Nephron (organoid): ENCODE results near the gene RTL10.

Source experiments
- H3K27ac Mint-ChIP-seq, 3 experiments: 2 replicates each; pipeline ENCODE4 v1.8.0; 2020; ENCODE audit warnings: mixed read lengths in 3 of 3, mild to moderate bottlenecking in 2 of 3, moderate library complexity in 1 of 3
- H3K27me3 Mint-ChIP-seq: 2 replicates; pipeline ENCODE4 v1.8.0; 2021; ENCODE audit warnings: low read depth, mild to moderate bottlenecking, moderate library complexity, mixed read lengths
- H3K36me3 Mint-ChIP-seq: 2 replicates; pipeline ENCODE4 v1.8.0; 2020; ENCODE audit warnings: low read depth, mixed read lengths
- H3K4me1 Mint-ChIP-seq: 2 replicates; pipeline ENCODE4 v1.8.0; 2020; ENCODE audit warnings: mixed read lengths
- H3K4me3 Mint-ChIP-seq, 3 experiments: 2 replicates each; pipeline ENCODE4 v1.8.0; 2020; ENCODE audit warnings: mild to moderate bottlenecking in 3 of 3, mixed read lengths in 3 of 3, moderate library complexity in 2 of 3
- H3K9me3 Mint-ChIP-seq: 2 replicates; pipeline ENCODE4 v1.8.0; 2020; ENCODE audit warnings: mixed read lengths
- TF ChIP-seq, protein P1 (sequence below), 3 experiments: fragments of 200-600 bp; sonication (generic); IDR thresholded peaks; one replicate each; pipeline ENCODE4 v1.5.0; 2021; ENCODE audit warnings: antibody characterized with exemption in 3 of 3; ENCODE audit not compliant: unreplicated experiment in 3 of 3

The RTL10 gene

DNA sequence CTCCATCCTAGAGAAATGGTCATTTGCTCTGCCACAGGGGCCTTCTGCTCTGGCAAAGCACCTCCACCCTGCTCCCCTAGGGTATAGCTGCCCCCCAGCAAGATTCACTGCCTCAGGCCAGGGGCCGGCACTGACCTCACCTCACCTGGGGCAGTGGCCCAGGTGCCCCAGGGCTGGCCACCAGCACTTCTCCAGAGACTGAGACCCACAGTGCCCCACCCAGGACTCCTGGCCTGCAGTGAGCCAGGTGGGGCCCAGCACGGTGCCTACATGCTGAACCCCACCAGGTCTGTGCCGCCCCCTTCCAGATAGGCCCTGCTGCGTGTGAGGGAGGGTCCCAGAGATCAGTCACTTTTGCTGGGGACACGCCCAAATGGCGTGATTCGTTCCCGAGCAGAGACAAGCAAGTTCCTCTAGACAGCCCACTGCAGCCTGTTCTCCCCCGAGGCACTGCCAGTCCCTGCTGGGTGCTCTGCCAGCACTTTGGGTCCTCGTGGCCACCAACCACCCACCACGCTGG lies 10.8 kb downstream of the RTL10 start:
- Mint-ChIP-seq H3K27me3 (peaks cover 7% of the 10 kb centered on the region), H3K4me3 (no peak overlapping the region), H3K27ac (no peak overlapping the region), H3K4me1 (peaks cover 8% of the 10 kb centered on the region), H3K36me3 (peaks cover 8% of the 10 kb centered on the region), H3K9me3 (no peaks in the 10 kb centered on the region)
- TF ChIP-seq, protein P1, sequence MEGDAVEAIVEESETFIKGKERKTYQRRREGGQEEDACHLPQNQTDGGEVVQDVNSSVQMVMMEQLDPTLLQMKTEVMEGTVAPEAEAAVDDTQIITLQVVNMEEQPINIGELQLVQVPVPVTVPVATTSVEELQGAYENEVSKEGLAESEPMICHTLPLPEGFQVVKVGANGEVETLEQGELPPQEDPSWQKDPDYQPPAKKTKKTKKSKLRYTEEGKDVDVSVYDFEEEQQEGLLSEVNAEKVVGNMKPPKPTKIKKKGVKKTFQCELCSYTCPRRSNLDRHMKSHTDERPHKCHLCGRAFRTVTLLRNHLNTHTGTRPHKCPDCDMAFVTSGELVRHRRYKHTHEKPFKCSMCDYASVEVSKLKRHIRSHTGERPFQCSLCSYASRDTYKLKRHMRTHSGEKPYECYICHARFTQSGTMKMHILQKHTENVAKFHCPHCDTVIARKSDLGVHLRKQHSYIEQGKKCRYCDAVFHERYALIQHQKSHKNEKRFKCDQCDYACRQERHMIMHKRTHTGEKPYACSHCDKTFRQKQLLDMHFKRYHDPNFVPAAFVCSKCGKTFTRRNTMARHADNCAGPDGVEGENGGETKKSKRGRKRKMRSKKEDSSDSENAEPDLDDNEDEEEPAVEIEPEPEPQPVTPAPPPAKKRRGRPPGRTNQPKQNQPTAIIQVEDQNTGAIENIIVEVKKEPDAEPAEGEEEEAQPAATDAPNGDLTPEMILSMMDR (IDR thresholded peaks at IDR 0.05; ENCODE audit: unreplicated experiment in 3 of 3): no peak

DNA sequence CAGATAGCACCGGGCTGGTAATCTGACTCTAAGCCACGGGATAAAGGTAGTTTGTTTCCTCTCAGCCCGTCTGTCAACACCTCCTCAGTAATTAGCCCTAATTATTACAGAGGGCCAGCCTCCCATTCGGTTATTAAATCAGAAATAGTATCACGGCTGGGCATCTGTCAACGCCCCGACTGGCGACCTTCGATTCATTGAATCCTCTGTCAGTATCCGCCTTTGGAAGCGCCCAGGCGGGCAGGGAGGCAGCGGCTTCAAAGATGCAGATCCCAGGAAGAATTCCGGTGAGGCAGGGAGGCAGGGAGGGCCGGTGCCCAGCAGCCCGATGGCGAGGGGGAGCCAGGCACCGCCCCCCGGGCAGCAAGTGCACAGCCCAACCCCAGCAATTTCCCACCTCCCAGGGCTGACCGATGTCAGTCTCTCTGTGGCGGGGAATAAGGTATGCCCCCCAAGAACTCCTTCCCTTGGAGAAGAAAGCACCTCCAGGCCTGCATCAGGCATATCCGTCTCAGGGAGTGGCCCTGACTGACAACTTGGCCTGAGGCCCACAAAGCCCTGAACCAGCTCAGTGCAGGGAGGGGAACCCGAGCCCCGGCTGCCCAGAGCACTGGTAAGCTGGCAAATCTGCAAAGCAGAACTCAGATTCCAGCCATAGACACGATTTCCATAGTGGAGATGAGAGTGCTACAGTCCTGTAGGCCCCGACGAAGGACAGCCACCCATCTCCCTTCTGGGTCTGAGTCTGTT lies 11.4 kb downstream of the RTL10 start:
- H3K4me1 Mint-ChIP-seq: peaks cover 8% of the 10 kb centered on the region
- H3K9me3 Mint-ChIP-seq: no peaks in the 10 kb centered on the region
- H3K27me3 Mint-ChIP-seq: peaks cover 7% of the 10 kb centered on the region
- peaks cover 8% of the 10 kb centered on the region for H3K36me3 Mint-ChIP-seq
- no peak overlapping the region for H3K27ac Mint-ChIP-seq
- TF ChIP-seq, protein P1 (IDR thresholded peaks at IDR 0.05; ENCODE audit: unreplicated experiment in 3 of 3): no peak
- H3K4me3 Mint-ChIP-seq: no peak overlapping the region

DNA sequence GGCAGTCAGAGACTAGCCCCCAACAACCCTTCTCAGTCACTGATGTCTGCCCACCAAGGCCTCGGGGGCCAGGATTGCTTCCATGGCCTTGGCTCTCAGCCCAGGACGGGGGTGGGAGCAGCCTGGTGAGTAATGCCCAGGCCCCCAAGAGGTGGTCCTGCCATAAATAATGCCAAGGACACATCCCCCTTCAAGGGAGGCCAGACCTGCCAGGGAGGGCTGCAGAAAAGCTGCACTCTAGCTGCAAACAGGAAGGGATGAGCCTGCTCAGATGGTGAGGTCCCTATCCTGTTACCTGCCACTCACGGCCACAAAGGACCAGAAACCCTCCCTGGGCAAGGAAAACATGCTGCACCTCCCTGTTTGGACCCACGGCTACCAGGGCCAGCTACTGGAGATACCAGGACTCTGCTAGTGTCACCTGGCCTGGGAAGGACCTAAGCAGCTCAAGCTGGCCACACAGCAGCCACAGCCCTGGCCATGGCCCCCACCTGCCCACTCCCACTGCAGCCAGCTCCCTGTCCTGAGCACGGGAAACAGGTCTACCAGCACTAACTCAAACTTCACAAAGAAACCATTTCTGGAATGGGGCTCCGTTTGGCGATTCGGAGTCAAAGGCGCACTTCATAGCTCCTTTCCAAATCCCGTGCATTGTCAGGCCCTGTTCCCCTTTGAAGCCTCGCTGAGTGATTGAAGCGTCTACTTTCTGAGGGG lies 12.1 kb downstream of the RTL10 start:
- TF ChIP-seq, protein P1 (IDR thresholded peaks at IDR 0.05; ENCODE audit: unreplicated experiment in 3 of 3): no peak
- H3K36me3 Mint-ChIP-seq: peaks cover 2% of the 10 kb centered on the region
- peaks cover 8% of the 10 kb centered on the region for H3K4me1 Mint-ChIP-seq
- no peak overlapping the region for H3K4me3 Mint-ChIP-seq
- H3K27ac Mint-ChIP-seq: no peak overlapping the region
- peaks cover 7% of the 10 kb centered on the region for H3K27me3 Mint-ChIP-seq
- no peaks in the 10 kb centered on the region for H3K9me3 Mint-ChIP-seq

DNA sequence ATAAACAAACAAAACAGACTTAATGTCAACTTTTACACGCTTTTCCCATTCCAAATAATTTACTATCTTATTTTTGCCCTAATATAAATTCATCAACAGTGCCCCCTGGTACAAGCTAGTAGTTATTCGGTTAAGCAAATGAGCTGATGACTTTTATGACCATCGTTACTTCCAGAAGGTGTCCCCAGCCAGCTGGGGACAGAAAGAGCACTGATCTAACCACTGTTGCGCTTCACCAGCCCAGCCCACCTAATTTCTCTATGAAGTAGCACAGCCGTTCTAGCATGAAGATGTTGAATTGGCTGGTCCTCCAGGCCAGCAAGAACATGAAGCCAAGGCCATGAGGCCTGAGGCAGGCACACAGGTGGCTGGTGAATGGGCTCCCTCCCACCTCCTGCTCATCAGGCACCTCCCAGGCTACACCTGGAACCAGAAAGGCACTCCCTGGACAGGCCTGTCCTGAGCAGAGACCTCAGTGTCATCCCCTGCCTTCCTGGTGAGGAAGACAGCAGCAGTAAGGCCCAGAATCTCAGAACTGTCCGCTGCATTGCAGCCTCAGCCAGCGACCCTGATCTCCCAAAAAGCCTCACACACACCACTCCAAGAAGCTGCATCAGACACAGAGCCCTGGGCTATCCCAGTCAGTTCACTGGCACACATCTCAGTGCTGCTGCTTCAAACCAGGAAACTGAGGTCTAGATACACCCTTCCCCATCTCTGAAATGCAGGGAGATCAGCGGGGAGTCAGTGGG lies 12.9 kb downstream of the RTL10 start:
- Mint-ChIP-seq H3K27ac (no peak overlapping the region), H3K27me3 (peaks cover 7% of the 10 kb centered on the region), H3K36me3 (no peaks in the 10 kb centered on the region), H3K4me1 (peaks cover 8% of the 10 kb centered on the region), H3K4me3 (no peak overlapping the region), H3K9me3 (no peaks in the 10 kb centered on the region)
- TF ChIP-seq, protein P1 (IDR thresholded peaks at IDR 0.05; ENCODE audit: unreplicated experiment in 3 of 3): no peak

DNA sequence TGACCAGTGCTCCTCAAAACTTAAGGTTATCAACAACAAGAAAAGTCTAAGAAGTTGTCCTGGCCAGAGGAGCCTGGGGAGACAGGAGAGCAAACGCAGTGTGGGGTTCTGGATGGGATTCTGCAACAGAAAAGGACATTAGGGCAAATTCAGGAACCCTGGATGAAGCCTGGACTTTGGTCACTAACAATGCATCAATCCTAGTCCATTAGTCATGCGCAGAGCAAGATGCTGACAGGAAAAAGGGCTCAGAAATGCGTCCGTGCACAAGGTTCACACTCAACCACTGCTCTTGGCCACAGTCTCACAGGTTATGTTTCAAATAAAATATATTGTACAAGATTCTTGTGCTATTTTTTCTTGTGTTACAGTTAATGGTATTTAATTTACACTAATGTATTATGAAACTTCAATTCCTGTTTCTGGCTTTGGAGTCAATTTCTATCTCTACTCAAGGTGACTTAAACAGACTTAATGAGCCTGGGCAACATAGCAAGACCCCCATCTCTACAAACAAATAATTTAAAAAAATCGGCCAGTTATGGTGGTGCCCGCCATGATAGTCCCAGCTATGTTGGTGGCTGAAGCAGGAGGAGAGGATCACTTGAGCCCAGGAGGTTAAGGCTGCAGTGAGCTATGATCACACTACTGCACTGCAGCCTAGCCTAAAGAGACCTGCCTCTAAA lies 13.6 kb downstream of the RTL10 start:
- H3K4me1 Mint-ChIP-seq: peaks cover 8% of the 10 kb centered on the region
- H3K36me3 Mint-ChIP-seq: no peaks in the 10 kb centered on the region
- TF ChIP-seq, protein P1 (IDR thresholded peaks at IDR 0.05; ENCODE audit: unreplicated experiment in 3 of 3): no peak
- no peak overlapping the region for H3K27ac Mint-ChIP-seq
- peaks cover 7% of the 10 kb centered on the region for H3K27me3 Mint-ChIP-seq
- H3K9me3 Mint-ChIP-seq: no peaks in the 10 kb centered on the region
- no peak overlapping the region for H3K4me3 Mint-ChIP-seq
